ENCODE data around the gene DDB1.

GRCh38 chr11:61302550-61302949, 30.4 kb downstream of the DDB1 start:
- TF ChIP-seq TEAD1 (CRISPR knock-in tag; IDR thresholded peaks at IDR 0.05) (no peak), RFX1 (IDR thresholded peaks at IDR 0.05) (no peak), POLR2A (conservative IDR thresholded peaks at IDR 0.05) (no peak), MAX (CRISPR knock-in tag; IDR thresholded peaks at IDR 0.05) (no peak), SMC3 (conservative IDR thresholded peaks at IDR 0.05; ENCODE audit: insufficient read depth, low read depth, low read length) (no peak), TCFL5 (CRISPR knock-in tag; conservative IDR thresholded peaks at IDR 0.05) (no peak), KDM4B (IDR thresholded peaks at IDR 0.05; ENCODE audit: borderline replicate concordance in 2 of 2, low read depth in 1 of 2) (no peak), TEAD4 (IDR thresholded peaks at IDR 0.05; ENCODE audit: low read length) (no peak), TEAD4 (CRISPR knock-in tag; IDR thresholded peaks at IDR 0.05; ENCODE audit: borderline replicate concordance) (no peak), U2AF1 (optimal IDR thresholded peaks at IDR 0.05; ENCODE audit: low read depth, low read length) (no peak)
